Measurements from ENCODE around the gene ELF5.

GRCh38 chr11:34475656-34476055 is 37.9 kb downstream of the ELF5 start:
- TF ChIP-seq POLR2A (IDR thresholded peaks at IDR 0.05) (no peak), EP300 (IDR thresholded peaks at IDR 0.05) (no peak), POLR2AphosphoS5 (IDR thresholded peaks at IDR 0.05) (no peak)
- TF ChIP-seq, protein P1, sequence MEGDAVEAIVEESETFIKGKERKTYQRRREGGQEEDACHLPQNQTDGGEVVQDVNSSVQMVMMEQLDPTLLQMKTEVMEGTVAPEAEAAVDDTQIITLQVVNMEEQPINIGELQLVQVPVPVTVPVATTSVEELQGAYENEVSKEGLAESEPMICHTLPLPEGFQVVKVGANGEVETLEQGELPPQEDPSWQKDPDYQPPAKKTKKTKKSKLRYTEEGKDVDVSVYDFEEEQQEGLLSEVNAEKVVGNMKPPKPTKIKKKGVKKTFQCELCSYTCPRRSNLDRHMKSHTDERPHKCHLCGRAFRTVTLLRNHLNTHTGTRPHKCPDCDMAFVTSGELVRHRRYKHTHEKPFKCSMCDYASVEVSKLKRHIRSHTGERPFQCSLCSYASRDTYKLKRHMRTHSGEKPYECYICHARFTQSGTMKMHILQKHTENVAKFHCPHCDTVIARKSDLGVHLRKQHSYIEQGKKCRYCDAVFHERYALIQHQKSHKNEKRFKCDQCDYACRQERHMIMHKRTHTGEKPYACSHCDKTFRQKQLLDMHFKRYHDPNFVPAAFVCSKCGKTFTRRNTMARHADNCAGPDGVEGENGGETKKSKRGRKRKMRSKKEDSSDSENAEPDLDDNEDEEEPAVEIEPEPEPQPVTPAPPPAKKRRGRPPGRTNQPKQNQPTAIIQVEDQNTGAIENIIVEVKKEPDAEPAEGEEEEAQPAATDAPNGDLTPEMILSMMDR (IDR thresholded peaks at IDR 0.05): no peak
